HepG2 (cell line): Measurements from ENCODE around the gene SHANK2. TPM values are rescaled to one million over a fixed set of nuclear protein-coding genes. Genes with fewer than 3 reads are reported as not detected.

Experiments
- ATF1 ChIP-seq: IDR thresholded peaks from 2 replicates; pipeline ENCODE4 v1.6.1; 2016; ENCODE audit warnings: mild to moderate bottlenecking, control low read depth
- DZIP1 ChIP-seq: sonication (generic); formaldehyde crosslinking; IDR thresholded peaks from 2 replicates; pipeline ENCODE4 v1.5.0; 2020; ENCODE audit warnings: mild to moderate bottlenecking, missing genetic modification reagents
- FOSL2 ChIP-seq: sonication (generic); formaldehyde crosslinking; IDR thresholded peaks from 2 replicates; pipeline ENCODE4 v1.4.0; 2020; ENCODE audit warnings: missing genetic modification reagents
- FUBP1 ChIP-seq: sonication (generic); formaldehyde crosslinking; IDR thresholded peaks from 2 replicates; pipeline ENCODE4 v1.5.1; 2020; ENCODE audit warnings: missing genetic modification reagents, mild to moderate bottlenecking, borderline replicate concordance
- KLF9 ChIP-seq: IDR thresholded peaks from 2 replicates; pipeline ENCODE4 v1.6.1; 2016; ENCODE audit warnings: low read depth
- POGK ChIP-seq: sonication (generic); formaldehyde crosslinking; conservative IDR thresholded peaks from 2 replicates; pipeline ENCODE4 v1.8.0; 2022; ENCODE audit warnings: mild to moderate bottlenecking, moderate library complexity, missing genetic modification reagents
- POLR2AphosphoS5 ChIP-seq: IDR thresholded peaks from 2 replicates; pipeline ENCODE4 v1.6.1; 2012; ENCODE audit warnings: low read depth, low read length
- SALL1 ChIP-seq: sonication (generic); formaldehyde crosslinking; IDR thresholded peaks from 2 replicates; pipeline ENCODE4 v1.8.0; 2022; ENCODE audit warnings: mild to moderate bottlenecking, missing genetic modification reagents
- ZBTB1 ChIP-seq: sonication (generic); formaldehyde crosslinking; IDR thresholded peaks from 2 replicates; pipeline ENCODE4 v1.4.0; 2020; ENCODE audit warnings: missing genetic modification reagents, borderline replicate concordance
- ZEB1 ChIP-seq: IDR thresholded peaks from 2 replicates; pipeline ENCODE4 v1.6.1; 2012; ENCODE audit warnings: mild to moderate bottlenecking, low read depth, inconsistent platforms; ENCODE audit not compliant: insufficient replicate concordance
- ZNF143 ChIP-seq: sonication (generic); formaldehyde crosslinking; IDR thresholded peaks from 2 replicates; pipeline ENCODE4 v1.4.0; 2020; ENCODE audit warnings: missing genetic modification reagents
- ZNF256 ChIP-seq: sonication (generic); formaldehyde crosslinking; conservative IDR thresholded peaks from 2 replicates; pipeline ENCODE4 v1.4.0; 2020; ENCODE audit warnings: missing genetic modification reagents
- polyA plus RNA-seq, 8 experiments: library from polyadenylated mRNA; depleted of rRNA in 3 of 8; stranded (reverse) in 7 of 8; unstranded in 1 of 8; fragments of >200 nt; fragmentation: Illumina TruSeq in 4 of 8; extraction: Trizol in 4 of 8; gene quantifications; 2 replicates each; pipeline versions ENCODE4 v1.2.1 to v1.2.3, GENCODE V29; 2011 to 2016; ENCODE audit warnings: low read depth in 4 of 8, missing spikeins in 1 of 8, mixed read lengths in 1 of 8; ENCODE audit not compliant: insufficient read depth in 1 of 8
- total RNA-seq, 5 experiments: library from RNA; depleted of rRNA; stranded (reverse); fragments of >200 nt; fragmentation: Illumina TruSeq; extraction: Trizol; gene quantifications; 2 replicates each; pipeline ENCODE4 v1.2.3, GENCODE V29; 2016; ENCODE audit warnings: low read depth in 1 of 5
- TF ChIP-seq, protein P1 (sequence below): sonication (generic); formaldehyde crosslinking; IDR thresholded peaks from 2 replicates; pipeline ENCODE4 v1.4.0; 2020; ENCODE audit warnings: missing genetic modification reagents
- TF ChIP-seq, protein P2 (sequence below): sonication (generic); formaldehyde crosslinking; IDR thresholded peaks from 2 replicates; pipeline ENCODE4 v1.4.0; 2020; ENCODE audit warnings: missing genetic modification reagents

SHANK2 gene
- total and polyA plus RNA-seq, 2 of the 13 experiments (the other 11 are each of a cell fraction or from before 2014, with no cell fraction given) = 10.2 to 13.0 TPM

- TF ChIP-seq FUBP1 (CRISPR knock-in tag) (no peak), KLF9 (CRISPR knock-in tag) (no peak), FOSL2 (peak; percentile 59; the same call in 1 of the 2 replicates), POLR2AphosphoS5 (0 out of 2 replicates have a peak, but pooled peaks have one; percentile 18), ZBTB1 (CRISPR knock-in tag) (no peak), ATF1 (no peak), POGK (CRISPR knock-in tag) (peak; percentile 37; the same call in 1 of the 2 replicates), ZNF143 (CRISPR knock-in tag) (0 out of 2 replicates have a peak, but pooled peaks have one; percentile 17), ZNF256 (no peak), SALL1 (CRISPR knock-in tag) (peak; percentile 65; the same call in 1 of the 2 replicates), DZIP1 (0 out of 2 replicates have a peak, but pooled peaks have one; percentile 58), ZEB1 (peak; percentile 33)
- TF ChIP-seq, protein P1, sequence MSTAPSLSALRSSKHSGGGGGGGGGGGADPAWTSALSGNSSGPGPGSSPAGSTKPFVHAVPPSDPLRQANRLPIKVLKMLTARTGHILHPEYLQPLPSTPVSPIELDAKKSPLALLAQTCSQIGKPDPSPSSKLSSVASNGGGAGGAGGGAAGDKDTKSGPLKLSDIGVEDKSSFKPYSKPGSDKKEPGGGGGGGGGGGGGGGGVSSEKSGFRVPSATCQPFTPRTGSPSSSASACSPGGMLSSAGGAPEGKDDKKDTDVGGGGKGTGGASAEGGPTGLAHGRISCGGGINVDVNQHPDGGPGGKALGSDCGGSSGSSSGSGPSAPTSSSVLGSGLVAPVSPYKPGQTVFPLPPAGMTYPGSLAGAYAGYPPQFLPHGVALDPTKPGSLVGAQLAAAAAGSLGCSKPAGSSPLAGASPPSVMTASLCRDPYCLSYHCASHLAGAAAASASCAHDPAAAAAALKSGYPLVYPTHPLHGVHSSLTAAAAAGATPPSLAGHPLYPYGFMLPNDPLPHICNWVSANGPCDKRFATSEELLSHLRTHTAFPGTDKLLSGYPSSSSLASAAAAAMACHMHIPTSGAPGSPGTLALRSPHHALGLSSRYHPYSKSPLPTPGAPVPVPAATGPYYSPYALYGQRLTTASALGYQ = peak; percentile 68
- TF ChIP-seq, protein P2, sequence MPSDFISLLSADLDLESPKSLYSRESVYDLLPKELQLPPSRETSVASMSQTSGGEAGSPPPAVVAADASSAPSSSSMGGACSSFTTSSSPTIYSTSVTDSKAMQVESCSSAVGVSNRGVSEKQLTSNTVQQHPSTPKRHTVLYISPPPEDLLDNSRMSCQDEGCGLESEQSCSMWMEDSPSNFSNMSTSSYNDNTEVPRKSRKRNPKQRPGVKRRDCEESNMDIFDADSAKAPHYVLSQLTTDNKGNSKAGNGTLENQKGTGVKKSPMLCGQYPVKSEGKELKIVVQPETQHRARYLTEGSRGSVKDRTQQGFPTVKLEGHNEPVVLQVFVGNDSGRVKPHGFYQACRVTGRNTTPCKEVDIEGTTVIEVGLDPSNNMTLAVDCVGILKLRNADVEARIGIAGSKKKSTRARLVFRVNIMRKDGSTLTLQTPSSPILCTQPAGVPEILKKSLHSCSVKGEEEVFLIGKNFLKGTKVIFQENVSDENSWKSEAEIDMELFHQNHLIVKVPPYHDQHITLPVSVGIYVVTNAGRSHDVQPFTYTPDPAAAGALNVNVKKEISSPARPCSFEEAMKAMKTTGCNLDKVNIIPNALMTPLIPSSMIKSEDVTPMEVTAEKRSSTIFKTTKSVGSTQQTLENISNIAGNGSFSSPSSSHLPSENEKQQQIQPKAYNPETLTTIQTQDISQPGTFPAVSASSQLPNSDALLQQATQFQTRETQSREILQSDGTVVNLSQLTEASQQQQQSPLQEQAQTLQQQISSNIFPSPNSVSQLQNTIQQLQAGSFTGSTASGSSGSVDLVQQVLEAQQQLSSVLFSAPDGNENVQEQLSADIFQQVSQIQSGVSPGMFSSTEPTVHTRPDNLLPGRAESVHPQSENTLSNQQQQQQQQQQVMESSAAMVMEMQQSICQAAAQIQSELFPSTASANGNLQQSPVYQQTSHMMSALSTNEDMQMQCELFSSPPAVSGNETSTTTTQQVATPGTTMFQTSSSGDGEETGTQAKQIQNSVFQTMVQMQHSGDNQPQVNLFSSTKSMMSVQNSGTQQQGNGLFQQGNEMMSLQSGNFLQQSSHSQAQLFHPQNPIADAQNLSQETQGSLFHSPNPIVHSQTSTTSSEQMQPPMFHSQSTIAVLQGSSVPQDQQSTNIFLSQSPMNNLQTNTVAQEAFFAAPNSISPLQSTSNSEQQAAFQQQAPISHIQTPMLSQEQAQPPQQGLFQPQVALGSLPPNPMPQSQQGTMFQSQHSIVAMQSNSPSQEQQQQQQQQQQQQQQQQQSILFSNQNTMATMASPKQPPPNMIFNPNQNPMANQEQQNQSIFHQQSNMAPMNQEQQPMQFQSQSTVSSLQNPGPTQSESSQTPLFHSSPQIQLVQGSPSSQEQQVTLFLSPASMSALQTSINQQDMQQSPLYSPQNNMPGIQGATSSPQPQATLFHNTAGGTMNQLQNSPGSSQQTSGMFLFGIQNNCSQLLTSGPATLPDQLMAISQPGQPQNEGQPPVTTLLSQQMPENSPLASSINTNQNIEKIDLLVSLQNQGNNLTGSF (CRISPR knock-in tag) = no peak
Observed at GRCh38 chr11:71252770-71253730, 673 bp upstream of the SHANK2 start (continued).
